HepG2 (cell line): ENCODE results near the gene SLC44A4.

ENCODE experiments used
- CTCF ChIP-seq: sonication (generic); formaldehyde crosslinking; IDR thresholded peaks from 2 replicates; pipeline ENCODE4 v1.5.0; 2020; ENCODE audit warnings: mild to moderate bottlenecking, missing genetic modification reagents, moderate library complexity
- EP300 ChIP-seq, 3 experiments: sonication (generic) in 1 of 3; formaldehyde crosslinking in 1 of 3; IDR thresholded peaks; 2 replicates each; pipeline versions ENCODE4 v1.5.1 to v1.6.1; 2011 to 2020; ENCODE audit warnings: low read depth in 2 of 3, low read length in 2 of 3, borderline replicate concordance in 1 of 3, improper control_type of control experiment in 1 of 3, mild to moderate bottlenecking in 1 of 3, missing genetic modification reagents in 1 of 3, moderate library complexity in 1 of 3
- PCBP2 ChIP-seq: fragments of 200-400 bp; formaldehyde crosslinking; optimal IDR thresholded peaks from 2 replicates; pipeline ENCODE3; 2018; ENCODE audit warnings: low read length, low read depth; ENCODE audit not compliant: poor library complexity, severe bottlenecking
- PREB ChIP-seq: sonication (generic); formaldehyde crosslinking; IDR thresholded peaks from 2 replicates; pipeline ENCODE4 v1.4.0; 2020; ENCODE audit warnings: missing genetic modification reagents
- SNAPC5 ChIP-seq: sonication (generic); formaldehyde crosslinking; IDR thresholded peaks from 2 replicates; pipeline ENCODE4 v1.8.1; 2023; ENCODE audit warnings: mild to moderate bottlenecking, missing genetic modification reagents, borderline replicate concordance
- SNRNP70 ChIP-seq: fragments of 200-400 bp; formaldehyde crosslinking; IDR thresholded peaks from 2 replicates; pipeline ENCODE4 v1.6.1; 2017; ENCODE audit warnings: mild to moderate bottlenecking, low read depth, low read length, moderate library complexity
- TCF7L2 ChIP-seq: IDR thresholded peaks from 2 replicates; pipeline ENCODE4 v1.6.1; 2011; ENCODE audit warnings: mild to moderate bottlenecking, low read depth, low read length, moderate library complexity
- USF2 ChIP-seq, 2 experiments: sonication (generic) in 1 of 2; formaldehyde crosslinking in 1 of 2; IDR thresholded peaks; 2 replicates each; pipeline versions ENCODE4 v1.5.1 to v1.6.1; 2011 to 2020; ENCODE audit warnings: borderline replicate concordance in 1 of 2, low read depth in 1 of 2, low read length in 1 of 2, mild to moderate bottlenecking in 1 of 2, missing genetic modification reagents in 1 of 2, moderate library complexity in 1 of 2
- ZBTB42 ChIP-seq: sonication (generic); formaldehyde crosslinking; IDR thresholded peaks from 2 replicates; pipeline ENCODE4 v1.5.0; 2020; ENCODE audit warnings: mild to moderate bottlenecking, missing genetic modification reagents
- ZBTB7A ChIP-seq: sonication (generic); formaldehyde crosslinking; IDR thresholded peaks from 2 replicates; pipeline ENCODE4 v1.8.0; 2022; ENCODE audit warnings: mild to moderate bottlenecking, missing genetic modification reagents
- TF ChIP-seq, protein P1 (sequence below), 2 experiments: sonication (generic) in 1 of 2; formaldehyde crosslinking in 1 of 2; IDR thresholded peaks; 2 replicates each; pipeline versions ENCODE4 v1.4.0 to v1.6.1; 2016 to 2020; ENCODE audit warnings: borderline replicate concordance in 1 of 2, low read depth in 1 of 2, mild to moderate bottlenecking in 1 of 2, missing genetic modification reagents in 1 of 2
- TF ChIP-seq, protein P2 (sequence below): sonication (generic); formaldehyde crosslinking; IDR thresholded peaks from 2 replicates; pipeline ENCODE4 v1.4.0; 2020; ENCODE audit warnings: missing genetic modification reagents

GRCh38 chr6:31903957-31904356 is 25.2 kb upstream of the SLC44A4 start:
- TF ChIP-seq, protein P1, sequence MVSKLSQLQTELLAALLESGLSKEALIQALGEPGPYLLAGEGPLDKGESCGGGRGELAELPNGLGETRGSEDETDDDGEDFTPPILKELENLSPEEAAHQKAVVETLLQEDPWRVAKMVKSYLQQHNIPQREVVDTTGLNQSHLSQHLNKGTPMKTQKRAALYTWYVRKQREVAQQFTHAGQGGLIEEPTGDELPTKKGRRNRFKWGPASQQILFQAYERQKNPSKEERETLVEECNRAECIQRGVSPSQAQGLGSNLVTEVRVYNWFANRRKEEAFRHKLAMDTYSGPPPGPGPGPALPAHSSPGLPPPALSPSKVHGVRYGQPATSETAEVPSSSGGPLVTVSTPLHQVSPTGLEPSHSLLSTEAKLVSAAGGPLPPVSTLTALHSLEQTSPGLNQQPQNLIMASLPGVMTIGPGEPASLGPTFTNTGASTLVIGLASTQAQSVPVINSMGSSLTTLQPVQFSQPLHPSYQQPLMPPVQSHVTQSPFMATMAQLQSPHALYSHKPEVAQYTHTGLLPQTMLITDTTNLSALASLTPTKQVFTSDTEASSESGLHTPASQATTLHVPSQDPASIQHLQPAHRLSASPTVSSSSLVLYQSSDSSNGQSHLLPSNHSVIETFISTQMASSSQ (IDR thresholded peaks at IDR 0.05; ENCODE audit: low read depth): no peak
- TF ChIP-seq, protein P1 (CRISPR knock-in tag; IDR thresholded peaks at IDR 0.05; ENCODE audit: borderline replicate concordance): no peak
- TF ChIP-seq ZBTB42 (CRISPR knock-in tag): no peak
- no peak for TF ChIP-seq CTCF (CRISPR knock-in tag)
- no peak for TF ChIP-seq EP300 (IDR thresholded peaks at IDR 0.05; ENCODE audit: low read depth in 2 of 2, low read length in 2 of 2)
- TF ChIP-seq EP300 (CRISPR knock-in tag; IDR thresholded peaks at IDR 0.05; ENCODE audit: borderline replicate concordance): no peak
- TF ChIP-seq TCF7L2: no peak
- TF ChIP-seq SNAPC5 (CRISPR knock-in tag): no peak
- TF ChIP-seq ZBTB7A: no peak
- TF ChIP-seq SNRNP70: no peak
- no peak for TF ChIP-seq PCBP2
- TF ChIP-seq PREB (CRISPR knock-in tag): no peak
- no peak for TF ChIP-seq USF2 (IDR thresholded peaks at IDR 0.05; ENCODE audit: low read depth, low read length)
- TF ChIP-seq USF2 (CRISPR knock-in tag; IDR thresholded peaks at IDR 0.05; ENCODE audit: borderline replicate concordance): no peak
- TF ChIP-seq, protein P2, sequence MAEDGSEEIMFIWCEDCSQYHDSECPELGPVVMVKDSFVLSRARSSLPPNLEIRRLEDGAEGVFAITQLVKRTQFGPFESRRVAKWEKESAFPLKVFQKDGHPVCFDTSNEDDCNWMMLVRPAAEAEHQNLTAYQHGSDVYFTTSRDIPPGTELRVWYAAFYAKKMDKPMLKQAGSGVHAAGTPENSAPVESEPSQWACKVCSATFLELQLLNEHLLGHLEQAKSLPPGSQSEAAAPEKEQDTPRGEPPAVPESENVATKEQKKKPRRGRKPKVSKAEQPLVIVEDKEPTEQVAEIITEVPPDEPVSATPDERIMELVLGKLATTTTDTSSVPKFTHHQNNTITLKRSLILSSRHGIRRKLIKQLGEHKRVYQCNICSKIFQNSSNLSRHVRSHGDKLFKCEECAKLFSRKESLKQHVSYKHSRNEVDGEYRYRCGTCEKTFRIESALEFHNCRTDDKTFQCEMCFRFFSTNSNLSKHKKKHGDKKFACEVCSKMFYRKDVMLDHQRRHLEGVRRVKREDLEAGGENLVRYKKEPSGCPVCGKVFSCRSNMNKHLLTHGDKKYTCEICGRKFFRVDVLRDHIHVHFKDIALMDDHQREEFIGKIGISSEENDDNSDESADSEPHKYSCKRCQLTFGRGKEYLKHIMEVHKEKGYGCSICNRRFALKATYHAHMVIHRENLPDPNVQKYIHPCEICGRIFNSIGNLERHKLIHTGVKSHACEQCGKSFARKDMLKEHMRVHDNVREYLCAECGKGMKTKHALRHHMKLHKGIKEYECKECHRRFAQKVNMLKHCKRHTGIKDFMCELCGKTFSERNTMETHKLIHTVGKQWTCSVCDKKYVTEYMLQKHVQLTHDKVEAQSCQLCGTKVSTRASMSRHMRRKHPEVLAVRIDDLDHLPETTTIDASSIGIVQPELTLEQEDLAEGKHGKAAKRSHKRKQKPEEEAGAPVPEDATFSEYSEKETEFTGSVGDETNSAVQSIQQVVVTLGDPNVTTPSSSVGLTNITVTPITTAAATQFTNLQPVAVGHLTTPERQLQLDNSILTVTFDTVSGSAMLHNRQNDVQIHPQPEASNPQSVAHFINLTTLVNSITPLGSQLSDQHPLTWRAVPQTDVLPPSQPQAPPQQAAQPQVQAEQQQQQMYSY (CRISPR knock-in tag): no peak
